HepG2 (cell line): ENCODE results near the gene AKTIP. TPM values are rescaled to one million over a fixed set of nuclear protein-coding genes. Genes with fewer than 3 reads are reported as not detected.

Source experiments
- ATAC-seq: fragments of 200-7000 bp; cut with Tn5 transposase; 3 replicates; pipeline ENCODE4 v1.9.1; 2020; ENCODE audit warnings: mild to moderate bottlenecking, moderate library complexity
- BruUV-seq: library from RNA; stranded (reverse); fragments of 400-500 nt; replicated peaks from 2 replicates; lab custom pipeline; 2021; lab: Mats Ljungman, UMichigan
- CTCF ChIA-PET: fragments of 300-600 bp; formaldehyde crosslinking; extraction: SDS; loops from one replicate; lab custom pipeline; 2021; ENCODE audit warnings: low total read pairs, inconsistent platforms, low intra/inter-chr PET ratio; lab: Yijun Ruan, JAX
- POLR2A ChIA-PET: fragments of 350-600 bp; sonication (Branson Sonifier 250); formaldehyde crosslinking; loops from one replicate; lab custom pipeline; 2020; ENCODE audit warnings: antibody characterized with exemption, inconsistent platforms; lab: Yijun Ruan, JAX
- DNase-seq: peaks from one replicate; pipeline ENCODE4 v3.0.0-alpha.2; 2015; ENCODE audit warnings: low spot score
- FAIRE-seq: peaks from 3 replicates; lab custom pipeline; 2011; peaks lifted over from hg19 to GRCh38; lab: Jason Lieb, UNC
- H2AFZ ChIP-seq: one replicate; pipeline ENCODE4 v1.6.1; 2011; ENCODE audit warnings: low read length, inconsistent platforms
- H3K27ac ChIP-seq: fragments of 300-600 bp; 3 replicates; pipeline ENCODE4 v1.8.0; 2011; ENCODE audit warnings: mixed run types, mild to moderate bottlenecking, mixed read lengths, low read length, inconsistent platforms; ENCODE audit not compliant: insufficient read depth; ENCODE audit errors: extremely low read length
- H3K27me3 ChIP-seq, 2 experiments: fragments of 200-600 bp in 1 of 2; 2 replicates in 1 of 2; 3 replicates in 1 of 2; pipeline versions ENCODE4 v1.6.0 to v1.8.0; 2011; ENCODE audit warnings: low read length in 2 of 2, mild to moderate bottlenecking in 2 of 2, moderate library complexity in 2 of 2, inconsistent platforms in 1 of 2; ENCODE audit not compliant: insufficient read depth in 2 of 2, control insufficient read depth in 1 of 2
- H3K36me3 ChIP-seq, 2 experiments: fragments of 200-600 bp in 1 of 2; replicated peaks in 1 of 2; 2 replicates in 1 of 2; 3 replicates in 1 of 2; pipeline versions ENCODE4 v1.5.1 to v1.8.0; 2011; ENCODE audit warnings: low read length in 2 of 2, inconsistent platforms in 1 of 2; ENCODE audit not compliant: insufficient read depth in 2 of 2, control insufficient read depth in 1 of 2
- H3K4me1 ChIP-seq: 2 replicates; pipeline ENCODE4 v1.5.1; 2012; ENCODE audit warnings: low read length, inconsistent platforms; ENCODE audit not compliant: insufficient read depth
- H3K4me2 ChIP-seq: 2 replicates; pipeline ENCODE4 v1.6.0; 2011; ENCODE audit warnings: low read depth, low read length, inconsistent platforms
- H3K4me3 ChIP-seq, 3 experiments: fragments of 200-600 bp in 1 of 3; sonication (generic), shearing (Covaris generic) in 1 of 3; replicated peaks in 1 of 3; 2 replicates each; pipeline ENCODE4 v1.5.1; 2011 to 2016; ENCODE audit warnings: low read length in 3 of 3, inconsistent platforms in 2 of 3, low read depth in 2 of 3, mild to moderate bottlenecking in 2 of 3, control low read depth in 1 of 3, mixed read lengths in 1 of 3; ENCODE audit not compliant: insufficient read depth in 1 of 3
- H3K79me2 ChIP-seq: one replicate; pipeline ENCODE4 v1.6.1; 2011; ENCODE audit warnings: low read length, inconsistent platforms; ENCODE audit not compliant: insufficient read depth
- H3K9ac ChIP-seq: 2 replicates; pipeline ENCODE4 v1.6.0; 2011; ENCODE audit warnings: mild to moderate bottlenecking, low read depth, low read length, inconsistent platforms; ENCODE audit not compliant: insufficient read depth
- H3K9me3 ChIP-seq: 2 replicates; pipeline ENCODE4 v1.5.1; 2012; ENCODE audit warnings: mild to moderate bottlenecking, low read length
- H4K20me1 ChIP-seq: 2 replicates; pipeline ENCODE4 v1.6.0; 2011; ENCODE audit warnings: inconsistent platforms, mild to moderate bottlenecking, low read length, moderate library complexity; ENCODE audit not compliant: insufficient read depth
- CREB1 ChIP-seq, 2 experiments: fragments of 450-650 bp in 1 of 2; IDR thresholded peaks; 2 replicates each; pipeline ENCODE4 v1.6.1; 2016 to 2017; ENCODE audit warnings: control low read depth in 1 of 2, mild to moderate bottlenecking in 1 of 2, missing compliant biosample characterization in 1 of 2, missing genetic modification characterization in 1 of 2
- MEF2D ChIP-seq: sonication (generic); formaldehyde crosslinking; IDR thresholded peaks from 2 replicates; pipeline ENCODE4 v1.5.1; 2020; ENCODE audit warnings: mild to moderate bottlenecking, missing genetic modification reagents
- MXI1 ChIP-seq: IDR thresholded peaks from 3 replicates; pipeline ENCODE4 v1.6.1; 2012; ENCODE audit warnings: low read depth, low read length, inconsistent platforms, borderline replicate concordance
- PPARG ChIP-seq: conservative IDR thresholded peaks from 2 replicates; pipeline ENCODE4 v1.6.1; 2016; ENCODE audit warnings: missing biosample characterization, missing genetic modification reagents
- SRY ChIP-seq: sonication (generic); formaldehyde crosslinking; IDR thresholded peaks from 2 replicates; pipeline ENCODE4 v1.8.0; 2022; ENCODE audit warnings: mild to moderate bottlenecking, missing genetic modification reagents
- ZIK1 ChIP-seq: sonication (generic); formaldehyde crosslinking; IDR thresholded peaks from 2 replicates; pipeline ENCODE4 v1.5.0; 2020; ENCODE audit warnings: mild to moderate bottlenecking, low read depth, missing genetic modification reagents, borderline replicate concordance
- ZNF382 ChIP-seq: sonication (generic); formaldehyde crosslinking; IDR thresholded peaks from 2 replicates; pipeline ENCODE4 v1.5.0; 2020; ENCODE audit warnings: missing genetic modification reagents, mild to moderate bottlenecking, borderline replicate concordance
- ZNF558 ChIP-seq: sonication (generic); formaldehyde crosslinking; IDR thresholded peaks from 2 replicates; pipeline ENCODE4 v1.9.0; 2022; ENCODE audit warnings: mild to moderate bottlenecking, missing genetic modification reagents, borderline replicate concordance
- WGBS: methylation state at CpG from one replicate; pipeline ENCODE4 v1.1.6; 2017; ENCODE audit warnings: low lambda C conversion rate; 5-methylcytosine and 5-hydroxymethylcytosine counted together
- in situ Hi-C: cut with HindIII; loops from 2 replicates; pipeline ENCODE4 v1.10.0; 2017; ENCODE audit warnings: low pct_unique_long_range_greater_than_20kb; ENCODE audit not compliant: extremely low pct_ligation_motif_present
- intact Hi-C: fragments of 100-400 bp; cut with micrococcal nuclease; formaldehyde crosslinking; loops from one replicate; pipeline ENCODE4 v1.10.0; 2022; ENCODE audit not compliant: unreplicated experiment
- polyA plus RNA-seq, 8 experiments: library from polyadenylated mRNA; depleted of rRNA in 3 of 8; stranded (reverse) in 7 of 8; unstranded in 1 of 8; fragments of >200 nt; fragmentation: Illumina TruSeq in 4 of 8; extraction: Trizol in 4 of 8; gene quantifications; 2 replicates each; pipeline versions ENCODE4 v1.2.1 to v1.2.3, GENCODE V29; 2011 to 2016; ENCODE audit warnings: low read depth in 4 of 8, missing spikeins in 1 of 8, mixed read lengths in 1 of 8; ENCODE audit not compliant: insufficient read depth in 1 of 8
- total RNA-seq, 5 experiments: library from RNA; depleted of rRNA; stranded (reverse); fragments of >200 nt; fragmentation: Illumina TruSeq; extraction: Trizol; gene quantifications; 2 replicates each; pipeline ENCODE4 v1.2.3, GENCODE V29; 2016; ENCODE audit warnings: low read depth in 1 of 5
- TF ChIP-seq, protein P1 (sequence below): fragments of 450-650 bp; IDR thresholded peaks from 2 replicates; pipeline ENCODE4 v1.6.1; 2017

Gene AKTIP
- total and polyA plus RNA-seq, 2 of the 13 experiments (the other 11 are each of a cell fraction or from before 2014, with no cell fraction given), result 28.8 to 49.0 TPM

- TF ChIP-seq SRY (CRISPR knock-in tag), result no peak
- TF ChIP-seq CREB1 (IDR thresholded peaks at IDR 0.05), result no peak
- no peak for TF ChIP-seq CREB1 (CRISPR knock-in tag; IDR thresholded peaks at IDR 0.05)
- no peak for TF ChIP-seq ZNF382
- no peak for TF ChIP-seq MEF2D (CRISPR knock-in tag)
- no peak for TF ChIP-seq PPARG (CRISPR knock-in tag)
- TF ChIP-seq, protein P1, sequence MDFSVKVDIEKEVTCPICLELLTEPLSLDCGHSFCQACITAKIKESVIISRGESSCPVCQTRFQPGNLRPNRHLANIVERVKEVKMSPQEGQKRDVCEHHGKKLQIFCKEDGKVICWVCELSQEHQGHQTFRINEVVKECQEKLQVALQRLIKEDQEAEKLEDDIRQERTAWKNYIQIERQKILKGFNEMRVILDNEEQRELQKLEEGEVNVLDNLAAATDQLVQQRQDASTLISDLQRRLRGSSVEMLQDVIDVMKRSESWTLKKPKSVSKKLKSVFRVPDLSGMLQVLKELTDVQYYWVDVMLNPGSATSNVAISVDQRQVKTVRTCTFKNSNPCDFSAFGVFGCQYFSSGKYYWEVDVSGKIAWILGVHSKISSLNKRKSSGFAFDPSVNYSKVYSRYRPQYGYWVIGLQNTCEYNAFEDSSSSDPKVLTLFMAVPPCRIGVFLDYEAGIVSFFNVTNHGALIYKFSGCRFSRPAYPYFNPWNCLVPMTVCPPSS, result no peak
- TF ChIP-seq ZIK1 (CRISPR knock-in tag), result no peak
- TF ChIP-seq ZNF558 (CRISPR knock-in tag), result no peak
- no peak for ATAC-seq
- Histone ChIP-seq H3K27me3 (no peaks in the 10 kb centered on the region), H3K4me3 (no peak overlapping the region), H3K4me1 (no peaks in the 10 kb centered on the region), H3K4me2 (no peak overlapping the region), H3K79me2 (no peaks in the 10 kb centered on the region), H3K9ac (no peak overlapping the region), H4K20me1 (no peaks in the 10 kb centered on the region), H3K27ac (no peak overlapping the region), H3K9me3 (no peaks in the 10 kb centered on the region), H3K36me3 (peaks cover 18 to 67% of the 10 kb centered on the region in 2 experiments), H2AFZ (no peak overlapping the region)
- BruUV-seq, result no TSS peak
- WGBS, result 98% methylated on average over 2 of the region's 2 CpGs
- in situ Hi-C loops (no loop called here), intact Hi-C loops (no loop called here)
- CTCF ChIA-PET, result no interaction called here
- no peak for DNase-seq
- POLR2A ChIA-PET, result no interaction called here
- no peak for FAIRE-seq
Measured at GRCh38 chr16:53456625-53457024, 46.4 kb downstream of the AKTIP start.

DNA sequence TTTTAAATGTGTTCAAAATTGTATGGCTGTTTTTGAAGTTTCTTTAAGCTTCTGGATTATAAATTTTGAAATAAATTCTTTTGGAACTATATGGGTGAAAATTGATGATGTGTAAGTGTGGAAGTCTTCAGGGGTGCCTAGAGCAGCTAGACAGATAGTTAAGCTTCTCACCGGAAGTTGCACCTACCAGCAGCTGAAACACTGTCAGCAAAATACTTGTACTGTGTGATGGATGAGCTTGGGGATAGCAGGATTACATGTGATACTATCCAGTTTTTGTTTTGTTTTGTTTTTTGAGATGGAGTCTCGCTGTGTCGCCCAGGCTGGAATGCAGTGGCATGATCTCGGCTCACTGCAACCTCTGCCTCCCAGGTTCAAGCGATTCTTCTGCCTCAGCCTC, 49.1 kb downstream of the AKTIP start:
- ATAC-seq (no peak), FAIRE-seq (no peak), DNase-seq (no peak)
- H2AFZ ChIP-seq, result no peak overlapping the region
- no peak for TF ChIP-seq MXI1
- no peak overlapping the region for H3K4me3 ChIP-seq
- H3K4me1 ChIP-seq, result no peaks in the 10 kb centered on the region
- in situ Hi-C loops (no loop called here), intact Hi-C loops (no loop called here)
- POLR2A ChIA-PET, result no interaction called here
- no peaks in the 10 kb centered on the region for H4K20me1 ChIP-seq
- no peak overlapping the region for H3K27ac ChIP-seq
- BruUV-seq, result no TSS peak
- no peaks in the 10 kb centered on the region for H3K79me2 ChIP-seq
- H3K27me3 ChIP-seq, result no peaks in the 10 kb centered on the region
- H3K4me2 ChIP-seq, result no peak overlapping the region
- 95% methylated on average over 5 of the region's 5 CpGs for WGBS
- H3K9me3 ChIP-seq, result no peaks in the 10 kb centered on the region
- peaks cover 16 to 48% of the 10 kb centered on the region in 2 experiments for H3K36me3 ChIP-seq
- CTCF ChIA-PET, result no interaction called here
- H3K9ac ChIP-seq, result no peak overlapping the region
